ENCODE measurements around the gene MAP2K5. TPM values are rescaled to one million over a fixed set of nuclear protein-coding genes. Genes with fewer than 3 reads are reported as not detected.

MAP2K5 gene
- total and polyA plus RNA-seq, 9 of the 15 experiments (the other 6 are each of a cell fraction or from before 2014, with no cell fraction given): 0.41 to 16.5 (median 7.5) TPM

DNA sequence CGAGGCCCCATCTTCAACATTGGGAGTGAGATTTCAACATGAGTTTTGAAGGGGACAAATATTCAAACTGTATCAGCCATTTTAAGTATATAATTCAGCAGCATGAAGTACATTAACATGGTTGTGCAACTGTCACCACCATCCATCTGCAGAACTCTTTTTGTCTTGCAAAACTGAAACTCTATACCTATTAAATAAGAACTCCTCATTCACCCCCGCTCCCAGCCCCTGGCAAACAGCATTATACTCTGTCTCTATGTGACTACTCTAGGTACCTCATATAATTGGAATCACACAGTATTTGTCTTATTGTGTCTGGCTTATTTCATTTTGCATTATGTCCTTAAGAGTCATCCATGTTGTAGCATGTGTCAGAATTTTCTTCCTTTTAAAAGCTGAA, 110.1 kb downstream of the MAP2K5 start:
- Histone ChIP-seq H3K4me2 (ENCODE audit: insufficient read depth, low read length) (no peak overlapping the region), H3K36me3 (ENCODE audit: control insufficient read depth, insufficient read depth, low read length) (no peaks in the 10 kb centered on the region; the same call in 2 of the 3 replicates), H3K4me1 (replicated peaks in 1 of 2; ENCODE audit: control insufficient read depth in 2 of 2, insufficient read depth in 2 of 2, low read length in 2 of 2) (no peaks in the 10 kb centered on the region), H3K27ac (ENCODE audit: extremely low read depth, low read depth, low read length) (no peak overlapping the region), H3K9ac (ENCODE audit: insufficient read depth in 1 of 2, low read depth in 2 of 2, low read length in 2 of 2) (no peak overlapping the region), H3K9me1 (ENCODE audit: control insufficient read depth, insufficient read depth, low read length) (no peaks in the 10 kb centered on the region), H3K4me3 (no peak overlapping the region), H4K20me1 (replicated peaks; ENCODE audit: control insufficient read depth, insufficient read depth, low read length) (no peaks in the 10 kb centered on the region), H3K9me3 (replicated peaks; ENCODE audit: control insufficient read depth, insufficient read depth, low read depth, low read length) (no peaks in the 10 kb centered on the region), H3K27me3 (ENCODE audit: control insufficient read depth in 2 of 2, insufficient read depth in 2 of 2, low read length in 2 of 2) (no peaks in the 10 kb centered on the region), H3K79me2 (ENCODE audit: control insufficient read depth, insufficient read depth, low read length) (no peaks in the 10 kb centered on the region), H2AFZ (ENCODE audit: low read depth, low read length) (no peak overlapping the region)
- 65% methylated on average over 2 of the region's 2 CpGs for WGBS (ENCODE audit: insufficient coverage, low coverage, missing lambda C conversion rate)
- in situ Hi-C loops (cut with MboI): no loop called here
- CTCF ChIA-PET (ENCODE audit: low intra/inter-chr PET ratio): no interaction called here
- ATAC-seq (no peak), FAIRE-seq (no peak), DNase-seq (ENCODE audit: extremely low read depth in 1 of 4, low spot score in 3 of 4) (no peak)
- intact Hi-C loops (cut with micrococcal nuclease): no loop called here
- BruUV-seq (replicated peaks): no TSS peak
- POLR2A ChIA-PET: no interaction called here
- no peak for TF ChIP-seq PRPF4 (IDR thresholded peaks at IDR 0.05; ENCODE audit: insufficient read depth, low read depth, low read length, poor library complexity, severe bottlenecking)
- TF ChIP-seq MEF2A (IDR thresholded peaks at IDR 0.05; ENCODE audit: control insufficient read depth, low read depth, low read length): no peak
- no peak for TF ChIP-seq FOXK2 (conservative IDR thresholded peaks at IDR 0.05 in 1 of 2, IDR thresholded peaks at IDR 0.05 in 1 of 2; ENCODE audit: low read depth in 2 of 2)
- TF ChIP-seq LCOR (CRISPR knock-in tag; IDR thresholded peaks at IDR 0.05): no peak
- TF ChIP-seq RNF219 (CRISPR knock-in tag; IDR thresholded peaks at IDR 0.05): no peak
- TF ChIP-seq GMEB1 (CRISPR knock-in tag; IDR thresholded peaks at IDR 0.05): no peak
- TF ChIP-seq MAFG (tag; conservative IDR thresholded peaks at IDR 0.05): no peak
